Ramos (cell line): ENCODE results near the gene HIPK1.
"Not testable (repeated sequence)": the region's sequence is repeated elsewhere in the genome, so short reads cannot be mapped to it uniquely, and the experiment has no call there.

Experiments
- in situ Hi-C: fragments of 300-500 bp; cut with MboI; formaldehyde crosslinking; loops from one replicate; pipeline ENCODE4 v1.14.3; 2022; ENCODE audit warnings: low sequenced_read_pairs; ENCODE audit not compliant: unreplicated experiment

Gene HIPK1

GRCh38 chr1:113999799-114000198 is 70.7 kb downstream of the HIPK1 start:
- in situ Hi-C loops, result loop anchor here (25.0 kb wide), 1 partner anchor 563 kb away; no protein-coding TSS in a partner anchor

DNA sequence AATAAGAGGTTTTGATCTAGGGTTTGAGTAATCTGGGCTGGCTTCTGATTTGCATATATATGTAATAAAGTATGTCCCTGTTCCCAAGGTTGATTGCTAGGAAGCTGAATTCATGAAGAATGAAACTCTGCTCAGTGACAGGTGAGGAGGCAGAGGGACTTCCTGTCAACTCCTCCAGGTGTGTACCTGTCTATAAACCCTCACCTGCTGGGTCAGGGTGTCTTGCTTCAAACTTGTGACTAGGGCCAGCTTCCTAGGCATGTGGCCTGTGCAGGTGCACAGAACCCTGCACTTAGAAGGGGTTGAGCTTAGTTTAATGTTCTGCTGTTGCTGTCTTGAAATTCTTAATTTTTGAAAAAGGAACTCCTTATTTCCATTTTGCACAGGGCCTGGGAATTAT is 71.3 kb downstream of the HIPK1 start:
- in situ Hi-C loops, result no loop called here

GRCh38 chr1:114002492-114003239 is 73.5 kb downstream of the HIPK1 start:
- in situ Hi-C loops, result no loop called here

DNA sequence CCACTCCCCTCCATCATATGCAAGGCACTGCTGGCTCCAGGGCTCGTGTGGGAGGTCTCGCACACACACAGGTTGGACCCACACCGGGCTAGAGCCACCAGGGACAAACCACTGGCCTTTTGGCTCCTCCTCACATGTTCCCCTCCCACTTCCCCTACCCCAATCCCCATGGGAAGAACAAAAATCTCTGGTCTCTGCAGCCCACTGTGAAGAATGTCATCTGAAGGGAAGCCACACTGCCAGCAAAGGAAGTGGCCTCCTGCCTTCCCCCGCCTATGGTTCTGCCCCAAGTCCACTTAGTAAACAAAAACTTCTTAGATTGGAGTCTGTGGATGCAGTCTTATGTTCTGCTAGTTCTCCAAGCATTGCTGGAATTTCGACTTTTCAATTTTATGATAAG is 74.3 kb downstream of the HIPK1 start:
- in situ Hi-C loops, result no loop called here

DNA sequence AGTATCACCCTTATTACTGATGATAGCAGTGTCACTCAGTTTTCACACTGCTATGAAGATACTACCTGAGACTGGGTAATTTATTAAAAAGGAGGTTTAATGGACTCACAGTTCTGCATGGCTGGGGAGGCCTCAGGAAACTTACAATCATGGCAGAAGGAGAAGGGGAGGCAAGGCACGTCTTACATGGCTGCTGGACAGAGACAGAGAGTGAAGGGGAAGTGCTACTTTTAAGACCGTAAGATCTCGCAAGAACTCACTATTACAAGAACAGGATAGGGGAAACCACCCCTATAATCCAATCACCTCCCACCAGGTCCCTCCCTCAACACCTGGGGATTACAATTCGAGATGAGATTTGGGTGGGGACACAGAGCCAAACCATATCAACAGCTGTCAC is 77.7 kb downstream of the HIPK1 start:
- in situ Hi-C loops, result not testable (repeated sequence)

GRCh38 chr1:114008480-114008941 is 79.4 kb downstream of the HIPK1 start:
- in situ Hi-C loops, result no loop called here

DNA sequence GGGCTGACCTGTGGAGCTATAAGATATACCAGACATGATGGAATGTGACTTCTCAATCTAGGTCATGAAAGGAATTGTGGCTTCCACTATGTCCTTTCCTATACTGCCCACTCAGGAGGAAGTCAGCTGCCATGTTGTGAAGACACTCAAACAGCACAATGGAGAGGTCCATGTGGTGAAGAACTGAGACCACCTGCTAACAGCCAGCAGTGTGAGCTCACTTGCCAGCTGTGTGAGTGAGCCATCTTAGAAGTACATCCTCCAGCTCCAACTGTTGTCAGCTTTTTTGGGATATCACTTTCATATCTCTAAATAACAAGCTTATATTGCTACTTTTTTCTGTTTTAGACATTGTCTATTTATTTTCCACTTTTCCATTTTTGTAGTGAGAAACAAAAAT is 79.9 kb downstream of the HIPK1 start:
- in situ Hi-C loops, result no loop called here

DNA sequence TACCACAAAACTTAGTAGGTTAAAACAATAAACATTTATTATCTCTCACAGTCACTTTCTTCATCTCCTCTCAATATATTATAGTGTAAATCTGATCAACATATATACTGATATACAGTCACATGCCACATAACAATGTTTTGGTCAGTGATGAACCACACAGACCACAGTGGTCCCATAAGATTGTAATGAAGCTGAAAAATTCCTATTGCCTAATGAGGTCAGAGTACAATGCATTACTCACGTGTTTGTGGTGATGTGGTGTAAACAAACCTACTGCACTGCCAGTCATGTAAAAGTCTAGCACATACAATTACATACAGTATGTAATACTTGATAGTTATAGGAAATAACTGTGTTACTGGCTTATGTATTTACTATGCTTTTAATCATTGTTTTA is 80.3 kb downstream of the HIPK1 start:
- in situ Hi-C loops, result no loop called here

- in situ Hi-C loops, result no loop called here
These were observed 81.5 kb downstream of the HIPK1 start for GRCh38 chr1:114010433-114011184.

DNA sequence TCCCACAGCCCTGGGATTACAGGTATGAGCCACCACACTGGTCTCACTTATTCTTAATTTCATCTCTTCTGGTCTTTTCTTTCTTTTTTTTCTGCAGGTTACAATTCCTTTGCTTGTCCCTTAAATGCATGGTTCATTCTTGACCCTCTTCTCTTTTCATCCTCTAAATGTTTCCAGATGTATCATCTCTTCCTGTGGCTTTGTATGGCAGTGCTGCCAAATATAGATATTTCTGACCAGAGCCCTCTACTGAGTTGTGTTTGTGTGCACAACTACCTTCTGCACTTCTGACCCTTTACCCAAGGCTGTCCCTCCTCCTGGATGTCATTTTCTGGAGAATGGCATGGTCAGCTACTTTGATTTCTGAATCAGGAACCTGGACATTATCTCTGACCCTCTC is 82.7 kb downstream of the HIPK1 start:
- in situ Hi-C loops, result no loop called here

- in situ Hi-C loops, result no loop called here
These were observed 86.0 kb downstream of the HIPK1 start for GRCh38 chr1:114015075-114015474.

GRCh38 chr1:114019724-114020123 is 90.6 kb downstream of the HIPK1 start:
- in situ Hi-C loops, result not testable (repeated sequence)

- in situ Hi-C loops, result no loop called here
These were observed 92.6 kb downstream of the HIPK1 start for GRCh38 chr1:114021665-114022099.

GRCh38 chr1:114022877-114023276 is 93.8 kb downstream of the HIPK1 start:
- in situ Hi-C loops, result no loop called here

DNA sequence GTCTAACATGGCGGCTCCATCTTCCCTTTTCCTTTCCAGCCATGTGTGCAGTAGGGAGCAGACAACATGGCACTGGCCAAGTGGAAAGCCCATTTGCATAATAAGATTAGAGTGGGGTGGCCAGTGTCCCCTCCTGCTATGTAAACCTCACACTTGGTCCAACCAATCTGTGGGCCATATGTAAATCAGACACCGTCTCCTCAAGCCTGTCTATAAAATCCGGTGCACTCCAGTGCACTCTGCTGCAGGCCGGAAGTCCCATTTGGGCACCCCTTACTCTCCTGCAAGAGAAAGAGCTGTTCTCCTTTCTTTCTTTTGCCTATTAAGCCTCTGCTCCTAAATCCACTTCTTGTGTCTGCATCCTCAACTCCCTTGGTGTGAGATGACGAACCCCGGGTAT is 94.3 kb downstream of the HIPK1 start:
- in situ Hi-C loops, result no loop called here

GRCh38 chr1:114024049-114024448 is 94.9 kb downstream of the HIPK1 start:
- in situ Hi-C loops, result no loop called here

DNA sequence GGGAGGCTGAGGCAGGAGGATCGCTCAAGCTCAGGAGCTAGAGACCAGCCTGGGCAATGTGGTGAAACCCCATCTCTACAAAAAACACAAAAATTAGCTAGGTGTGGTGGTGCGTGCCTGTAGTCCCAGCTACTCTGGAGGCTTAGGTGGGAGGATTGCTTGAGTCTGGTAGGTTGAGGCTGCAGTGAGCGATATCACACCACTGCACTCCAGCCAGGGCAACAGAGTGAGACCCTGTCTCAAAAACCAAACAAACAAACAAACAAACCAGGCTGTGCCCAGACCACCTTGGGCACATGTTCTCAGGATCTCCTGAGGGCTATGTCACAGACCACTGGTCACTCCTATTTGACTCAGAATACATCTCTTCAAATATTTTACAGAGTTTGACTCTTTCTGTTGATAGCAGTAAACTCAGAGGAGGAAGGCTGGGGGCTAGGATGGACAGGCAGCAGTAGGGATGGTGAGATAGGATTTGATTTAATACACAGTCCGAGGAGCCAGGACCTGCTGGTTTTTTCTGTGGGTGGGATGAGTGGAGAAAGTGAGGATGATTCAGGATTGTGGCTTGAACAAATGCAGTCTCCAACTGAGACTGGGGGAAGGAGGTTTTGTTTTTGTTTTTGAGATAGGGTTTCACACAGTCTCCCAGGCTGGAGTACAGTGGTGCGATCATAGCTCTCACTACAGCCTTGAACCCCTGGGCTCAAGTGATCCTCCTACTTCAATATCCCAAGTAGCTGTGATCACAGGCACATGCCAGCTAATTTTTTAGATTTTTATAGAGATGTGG is 96.7 kb downstream of the HIPK1 start:
- in situ Hi-C loops, result no loop called here

DNA sequence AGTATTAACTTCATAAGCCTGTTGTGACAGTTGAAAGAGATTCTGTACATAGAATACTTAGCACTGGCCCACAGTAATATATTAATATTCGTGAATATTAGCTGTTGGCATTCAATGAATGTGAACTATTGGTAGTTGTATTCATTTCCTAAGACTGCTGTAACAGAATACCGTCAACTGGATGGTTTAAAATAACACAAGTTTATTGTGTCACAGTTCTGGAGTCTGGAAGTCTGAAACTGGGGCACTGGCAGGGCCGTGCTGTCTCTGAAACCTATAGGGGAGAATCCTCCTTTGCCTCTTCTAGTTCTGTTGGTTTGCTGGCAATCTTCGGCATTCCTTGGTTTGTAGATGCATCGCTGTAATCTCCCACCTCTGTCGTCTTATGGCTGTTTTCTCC is 97.7 kb downstream of the HIPK1 start:
- in situ Hi-C loops, result no loop called here
